Ovary (tissue), 9 donors: ENCODE measurements around the gene ZMIZ1. TPM values are rescaled to one million over a fixed set of nuclear protein-coding genes. Genes with fewer than 3 reads are reported as not detected.
A peak's percentile ranks its signal among the peaks of the same experiment; 100 is the strongest.

Source experiments
- DNase-seq, 5 donors: peaks; one replicate each; pipeline ENCODE4 v3.0.0-alpha.2; 2019 to 2020
- H3K27ac ChIP-seq, 2 donors: fragments of 200-600 bp; one replicate each; pipeline versions ENCODE4 v1.5.1 to v1.8.0; 2019 to 2022
- H3K27me3 ChIP-seq: fragments of 200-600 bp; one replicate; pipeline ENCODE4 v1.8.0; 2022
- H3K36me3 ChIP-seq: fragments of 200-600 bp; sonication (generic); one replicate; pipeline ENCODE4 v1.5.1; 2019
- H3K4me1 ChIP-seq: one replicate; pipeline ENCODE4 v1.8.1; 2013; ENCODE audit warnings: mild to moderate bottlenecking, moderate library complexity; ENCODE audit not compliant: insufficient read depth
- H3K4me3 ChIP-seq: fragments of 200-600 bp; sonication (generic); one replicate; pipeline ENCODE4 v1.5.1; 2017
- H3K9me3 ChIP-seq, 2 donors: fragments of 200-600 bp in 1 of 2; sonication (generic) in 1 of 2; one replicate each; pipeline versions ENCODE4 v1.5.1 to v1.8.1; 2013 to 2019; ENCODE audit warnings: mild to moderate bottlenecking in 1 of 2, moderate library complexity in 1 of 2
- EP300 ChIP-seq: sonication (generic); formaldehyde crosslinking; IDR thresholded peaks from one replicate; pipeline ENCODE4 v1.6.1; 2017; ENCODE audit warnings: antibody characterized with exemption
- POLR2A ChIP-seq: fragments of 450-650 bp; IDR thresholded peaks from one replicate; pipeline ENCODE4 v1.6.1; 2017; ENCODE audit warnings: antibody characterized with exemption, mild to moderate bottlenecking, moderate library complexity
- WGBS, 3 donors: extraction: QIAGEN DNeasy Blood & Tissue Kit in 1 of 3; methylation state at CpG; one replicate each; pipeline versions ENCODE4 v1.1.5 to v1.1.7; 2013 to 2017; 5-methylcytosine and 5-hydroxymethylcytosine counted together
- intact Hi-C, 4 donors: fragments of 100-400 bp; cut with DNase I; formaldehyde crosslinking; loops; one replicate each; pipeline versions ENCODE4 v1.11.0 to v1.15.1; 2022 to 2023
- polyA plus RNA-seq, 2 donors: library from polyadenylated mRNA; stranded (reverse); fragments of 200-250 nt in 1 of 2; fragments of 350-450 nt in 1 of 2; fragmentation: Illumina TruSeq in 1 of 2; extraction: RNeasy Lipid Tissue Mini Kit (QIAGEN cat#74804) in 1 of 2; gene quantifications; one replicate each; pipeline ENCODE4 v1.2.3, GENCODE V29; 2013 to 2014
- total RNA-seq, 7 donors: library from RNA; depleted of rRNA in 2 of 7; stranded (reverse); fragments of >200 nt in 2 of 7; fragmentation: NEBNext Ultra II Directional in 3 of 7; extraction: Animal tissue kit (Norgen Biotek cat#: 25700) in 3 of 7; gene quantifications; one replicate each; pipeline versions ENCODE4 v1.1.0 to v1.2.4, GENCODE V29; 2016 to 2023
- TF ChIP-seq, protein P1 (sequence below), 3 donors: fragments of 450-650 bp in 2 of 3; fragments of 200-600 bp in 1 of 3; IDR thresholded peaks; one replicate each; pipeline versions ENCODE4 v1.5.1 to v1.8.0; 2016 to 2022; ENCODE audit warnings: antibody characterized with exemption in 3 of 3, mild to moderate bottlenecking in 1 of 3
- donor health status: DM: no; HTN: no; CAD: no; lungs with moderate emphysema.
- donor health status: DM: no; HTN: no; CAD: no.
- donor health status: Bipolar disorder and iron deficiency.
- donor health status: DM: yes; HTN: yes; CAD: no.
- donor health status: DM: no; HTN: no; CAD: no.
- donor health status: DM: yes; HTN: yes; CAD: no.

ZMIZ1 gene
- total and polyA plus RNA-seq, 9 donors = 30.3 to 117 (median 69.1) TPM

DNA sequence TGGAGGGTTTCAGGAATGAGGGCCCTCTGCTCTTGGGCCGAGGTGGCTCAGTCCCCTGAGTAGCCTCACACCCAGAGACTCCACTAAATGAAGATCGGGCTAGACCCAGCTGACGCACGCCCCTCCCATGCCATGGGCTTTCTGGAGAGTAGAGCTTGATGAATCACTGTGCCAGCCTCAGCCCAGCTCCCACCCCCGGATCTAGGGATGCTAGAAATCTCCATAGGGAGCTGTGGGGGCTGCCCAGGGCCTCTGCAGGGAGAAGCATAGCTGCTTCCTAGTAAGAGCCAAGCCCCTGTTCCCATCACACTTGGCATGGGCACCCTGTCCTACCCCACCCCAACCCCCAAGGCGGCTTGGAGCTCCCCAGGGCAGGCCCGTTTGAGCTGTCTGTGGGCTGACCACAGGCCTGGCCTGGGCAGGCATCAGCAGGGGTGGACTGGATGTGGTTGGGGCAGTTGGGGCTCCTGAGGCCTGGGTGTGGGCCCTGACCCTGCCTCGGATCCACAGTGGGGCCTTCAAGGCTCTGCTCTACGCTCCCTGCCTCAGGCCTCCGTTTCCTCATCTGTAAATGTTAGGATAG, 121.2 kb downstream of the ZMIZ1 start:
- TF ChIP-seq EP300 = no peak
- no peak for TF ChIP-seq POLR2A
- TF ChIP-seq, protein P1, sequence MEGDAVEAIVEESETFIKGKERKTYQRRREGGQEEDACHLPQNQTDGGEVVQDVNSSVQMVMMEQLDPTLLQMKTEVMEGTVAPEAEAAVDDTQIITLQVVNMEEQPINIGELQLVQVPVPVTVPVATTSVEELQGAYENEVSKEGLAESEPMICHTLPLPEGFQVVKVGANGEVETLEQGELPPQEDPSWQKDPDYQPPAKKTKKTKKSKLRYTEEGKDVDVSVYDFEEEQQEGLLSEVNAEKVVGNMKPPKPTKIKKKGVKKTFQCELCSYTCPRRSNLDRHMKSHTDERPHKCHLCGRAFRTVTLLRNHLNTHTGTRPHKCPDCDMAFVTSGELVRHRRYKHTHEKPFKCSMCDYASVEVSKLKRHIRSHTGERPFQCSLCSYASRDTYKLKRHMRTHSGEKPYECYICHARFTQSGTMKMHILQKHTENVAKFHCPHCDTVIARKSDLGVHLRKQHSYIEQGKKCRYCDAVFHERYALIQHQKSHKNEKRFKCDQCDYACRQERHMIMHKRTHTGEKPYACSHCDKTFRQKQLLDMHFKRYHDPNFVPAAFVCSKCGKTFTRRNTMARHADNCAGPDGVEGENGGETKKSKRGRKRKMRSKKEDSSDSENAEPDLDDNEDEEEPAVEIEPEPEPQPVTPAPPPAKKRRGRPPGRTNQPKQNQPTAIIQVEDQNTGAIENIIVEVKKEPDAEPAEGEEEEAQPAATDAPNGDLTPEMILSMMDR (IDR thresholded peaks at IDR 0.05) = no peak
- Histone ChIP-seq H3K36me3 (no peaks in the 10 kb centered on the region), H3K4me1 (peaks cover 39% of the 10 kb centered on the region), H3K27me3 (no peaks in the 10 kb centered on the region), H3K27ac (peak overlapping the region in 1 of 2 donors; percentile 21), H3K4me3 (no peak overlapping the region), H3K9me3 (no peaks in the 10 kb centered on the region)
- 79 to 88% (median 85%) methylated on average over 10 of the region's 10 CpGs for WGBS, 3 donors
- intact Hi-C loops = loop anchor here in 3 of 4 donors (5.0 to 10.0 kb wide), 8 partner anchors 123 to 1143 kb away; partner anchors contain the start of gene ZMIZ1 (in 1 of the 3)
- DNase-seq = no peak

DNA sequence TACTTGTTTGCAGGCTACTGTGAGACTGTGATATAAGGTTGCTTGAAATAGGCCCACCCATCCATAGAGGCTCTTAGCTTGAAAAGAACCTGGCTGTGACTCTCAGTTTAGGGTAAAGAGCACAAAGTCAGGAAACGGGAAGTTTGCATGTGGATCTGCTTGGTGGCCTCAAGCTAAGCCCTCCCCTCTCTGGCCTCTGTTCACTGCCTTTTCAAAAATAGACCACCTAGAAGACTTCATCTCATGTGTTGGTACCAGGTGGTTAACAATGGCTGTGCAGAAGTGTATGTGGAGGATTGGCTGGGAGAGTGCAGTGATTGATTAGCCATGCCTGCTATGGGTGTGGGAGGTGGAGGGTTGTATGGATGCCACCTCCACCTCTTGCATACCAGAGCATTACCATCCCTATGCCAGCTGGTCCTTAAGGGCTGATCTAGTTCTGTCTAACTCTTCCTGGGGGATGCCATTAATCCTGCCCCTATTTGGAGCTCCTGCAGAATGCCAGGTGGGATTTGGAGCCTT, 122.0 kb downstream of the ZMIZ1 start:
- intact Hi-C loops = loop anchor here in 3 of 4 donors (5.0 to 10.0 kb wide), 6 partner anchors 124 to 976 kb away; partner anchors contain the start of gene ZMIZ1 (in 1 of the 3)
- Histone ChIP-seq H3K4me1 (peaks cover 39% of the 10 kb centered on the region), H3K4me3 (no peak overlapping the region), H3K9me3 (no peaks in the 10 kb centered on the region), H3K36me3 (no peaks in the 10 kb centered on the region), H3K27me3 (no peaks in the 10 kb centered on the region), H3K27ac (peak overlapping the region in 1 of 2 donors; percentile 30)
- 85 to 92% (median 89%) methylated on average over 1 of the region's 1 CpG for WGBS, 3 donors
- TF ChIP-seq, protein P1 (IDR thresholded peaks at IDR 0.05) = no peak
- TF ChIP-seq EP300 = no peak
- no peak for TF ChIP-seq POLR2A
- DNase-seq = no peak

DNA sequence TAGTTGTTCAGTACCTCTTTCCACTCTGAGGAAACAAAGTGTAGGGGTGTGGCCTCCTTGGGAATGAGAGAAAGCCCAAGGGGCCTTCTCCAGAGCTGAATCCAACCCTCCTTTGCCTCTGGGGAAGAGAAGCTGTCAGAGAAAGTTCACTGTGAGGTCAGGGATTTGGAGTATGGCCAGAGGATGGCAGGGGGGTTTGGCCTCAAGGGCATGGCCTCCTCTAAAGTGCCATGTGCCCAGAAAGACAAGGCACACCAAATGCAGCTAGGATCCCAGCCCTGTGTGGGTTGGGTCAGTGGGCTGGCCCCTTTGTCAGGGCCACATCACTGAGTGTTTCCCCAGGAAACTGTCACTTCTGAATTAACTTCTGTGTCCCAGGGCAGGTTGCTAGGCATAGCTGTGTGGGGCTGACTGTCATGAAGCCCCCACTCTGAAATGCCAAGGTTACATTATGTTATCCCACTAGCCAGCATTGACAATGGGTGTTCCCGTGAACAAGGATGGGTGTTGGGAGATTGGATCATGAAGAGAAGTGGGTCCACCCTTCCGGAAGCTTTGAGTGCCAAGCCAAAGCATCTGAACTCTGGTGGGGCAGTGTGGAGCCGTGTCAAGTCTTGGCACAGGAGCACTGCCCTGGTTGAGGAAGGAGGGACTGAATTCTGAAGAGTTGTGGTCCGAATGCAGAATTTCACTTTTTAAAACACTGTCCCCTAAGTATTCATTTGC, 123.3 kb downstream of the ZMIZ1 start:
- intact Hi-C loops = loop anchor here in 3 of 4 donors (5.0 to 10.0 kb wide), 6 partner anchors 125 to 977 kb away; partner anchors contain the start of gene ZMIZ1 (in 1 of the 3)
- peak overlapping the region in 1 of 2 donors; percentile 30 for H3K27ac ChIP-seq
- DNase-seq = no peak

DNA sequence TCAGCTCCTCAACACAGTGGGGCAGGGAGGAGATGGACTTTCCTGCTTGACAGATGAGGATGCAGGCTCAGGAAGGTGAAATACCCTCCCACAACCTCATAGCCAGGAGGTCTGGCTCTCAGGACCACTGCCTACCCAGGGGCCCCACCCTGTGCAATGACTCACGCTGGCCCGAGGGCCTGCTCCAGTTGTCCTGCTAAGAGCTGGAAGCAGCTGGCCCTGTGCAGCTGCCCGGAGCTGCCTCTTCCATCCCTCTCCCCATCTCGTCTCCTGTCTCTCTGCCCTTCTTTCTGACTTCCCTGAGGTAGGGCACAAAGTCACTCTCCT, 123.9 kb downstream of the ZMIZ1 start:
- Histone ChIP-seq H3K9me3 (no peaks in the 10 kb centered on the region), H3K36me3 (no peaks in the 10 kb centered on the region), H3K4me3 (no peak overlapping the region), H3K4me1 (peaks cover 26% of the 10 kb centered on the region), H3K27me3 (no peaks in the 10 kb centered on the region), H3K27ac (peak overlapping the region in 1 of 2 donors; percentile 30)
- 36 to 52% (median 51%) methylated on average over 4 of the region's 4 CpGs for WGBS, 3 donors
- TF ChIP-seq EP300 (no peak), POLR2A (no peak)
- TF ChIP-seq, protein P1 (IDR thresholded peaks at IDR 0.05) = no peak
- DNase-seq = no peak
- intact Hi-C loops = loop anchor here in 3 of 4 donors (5.0 to 10.0 kb wide), 6 partner anchors 125 to 978 kb away; partner anchors contain the start of gene ZMIZ1 (in 1 of the 3)

More for the DNA sequence above, 123.3 kb downstream of the ZMIZ1 start:
- TF ChIP-seq EP300 (no peak), POLR2A (no peak)
- TF ChIP-seq, protein P1 (IDR thresholded peaks at IDR 0.05) = no peak
- WGBS, 3 donors = 77 to 80% (median 78%) methylated on average over 4 of the region's 4 CpGs
- Histone ChIP-seq H3K4me1 (peaks cover 30% of the 10 kb centered on the region), H3K27me3 (no peaks in the 10 kb centered on the region), H3K36me3 (no peaks in the 10 kb centered on the region), H3K4me3 (no peak overlapping the region), H3K9me3 (no peaks in the 10 kb centered on the region)
